ENCODE measurements around the gene IP6K1. TPM values are rescaled to one million over a fixed set of nuclear protein-coding genes. Genes with fewer than 3 reads are reported as not detected.

IP6K1 gene
- polyA plus RNA-seq, 1 donor from 2014 or later, result 28.7 TPM

DNA sequence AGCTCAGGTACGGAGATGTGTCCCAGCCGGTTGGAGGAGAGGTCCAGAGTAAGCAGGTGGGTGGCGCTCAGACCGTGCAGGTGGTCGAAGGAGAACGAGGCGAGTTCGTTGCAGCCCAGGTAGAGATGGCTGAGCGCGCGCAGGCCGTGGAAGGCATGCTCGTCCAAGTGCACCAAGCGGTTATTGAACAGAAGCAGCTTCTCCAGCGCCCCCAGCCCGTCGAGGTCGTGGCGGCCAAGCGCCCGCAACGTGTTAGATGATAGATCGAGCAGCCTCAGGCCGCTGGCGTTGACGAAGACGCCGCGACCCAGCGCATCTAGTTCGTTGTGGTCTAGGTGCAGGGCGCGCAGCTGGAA, 67.5 kb downstream of the IP6K1 start:
- Mint-ChIP-seq H3K36me3 (no peaks in the 10 kb centered on the region), H3K4me3 (peak overlapping the region; percentile 90 to 97 (median 95)), H3K27me3 (no peaks in the 10 kb centered on the region), H3K9me3 (no peaks in the 10 kb centered on the region), H3K4me1 (peaks cover 12 to 15% (median 13%) of the 10 kb centered on the region in 3 donors), H3K27ac (peak overlapping the region; percentile 71 to 97 (median 94))

DNA sequence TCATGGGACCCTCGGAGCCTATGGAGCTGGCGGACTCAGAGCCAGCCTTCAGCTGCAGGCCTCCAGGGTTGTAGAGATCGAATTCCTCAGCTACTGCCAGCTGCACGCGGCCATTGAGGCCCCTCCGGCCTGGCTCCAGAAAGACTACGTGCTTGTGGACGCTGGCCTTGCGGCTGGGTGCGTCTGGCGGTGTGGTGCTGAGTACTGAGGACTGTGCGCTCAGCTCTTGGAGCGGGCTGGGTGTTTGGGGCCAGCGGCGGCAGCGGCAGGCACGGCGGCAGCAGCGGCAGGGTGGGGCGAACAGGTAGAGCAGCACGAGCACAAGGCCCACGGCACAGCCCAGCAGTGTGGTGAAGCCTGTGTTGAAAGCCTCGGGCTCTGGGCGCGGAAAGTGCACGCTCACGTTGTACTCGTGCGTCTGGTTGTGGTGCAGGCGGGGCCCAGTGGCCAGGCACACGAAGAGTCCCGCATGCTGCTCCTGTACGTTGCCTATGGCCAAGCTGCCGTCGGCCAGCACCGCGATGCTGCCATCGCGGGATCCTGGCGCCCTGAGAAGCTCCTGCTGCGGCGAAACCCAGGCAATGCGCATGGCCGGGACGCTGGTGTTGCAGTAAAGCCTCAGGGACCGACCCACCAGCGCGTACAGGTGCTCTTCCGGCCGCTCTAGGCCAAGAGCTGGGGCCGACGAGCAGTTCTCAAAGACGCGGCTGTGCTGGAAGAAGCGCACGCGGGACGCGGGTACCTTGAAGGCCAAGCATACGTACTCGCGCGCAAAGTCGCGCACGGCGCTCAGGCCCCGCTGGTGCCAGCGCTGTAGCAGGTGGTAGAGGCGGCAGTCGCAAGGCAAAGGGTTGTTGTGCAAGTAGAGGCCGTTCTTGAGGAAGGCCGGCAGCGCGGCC, 68.1 kb downstream of the IP6K1 start:
- Mint-ChIP-seq H3K9me3 (no peaks in the 10 kb centered on the region), H3K27me3 (no peaks in the 10 kb centered on the region), H3K4me1 (peaks cover 11 to 13% (median 12%) of the 10 kb centered on the region in 3 donors), H3K36me3 (no peaks in the 10 kb centered on the region), H3K4me3 (peak overlapping the region; percentile 90 to 97 (median 95)), H3K27ac (peak overlapping the region in 2 of 3 donors; percentile 94 to 97)

DNA sequence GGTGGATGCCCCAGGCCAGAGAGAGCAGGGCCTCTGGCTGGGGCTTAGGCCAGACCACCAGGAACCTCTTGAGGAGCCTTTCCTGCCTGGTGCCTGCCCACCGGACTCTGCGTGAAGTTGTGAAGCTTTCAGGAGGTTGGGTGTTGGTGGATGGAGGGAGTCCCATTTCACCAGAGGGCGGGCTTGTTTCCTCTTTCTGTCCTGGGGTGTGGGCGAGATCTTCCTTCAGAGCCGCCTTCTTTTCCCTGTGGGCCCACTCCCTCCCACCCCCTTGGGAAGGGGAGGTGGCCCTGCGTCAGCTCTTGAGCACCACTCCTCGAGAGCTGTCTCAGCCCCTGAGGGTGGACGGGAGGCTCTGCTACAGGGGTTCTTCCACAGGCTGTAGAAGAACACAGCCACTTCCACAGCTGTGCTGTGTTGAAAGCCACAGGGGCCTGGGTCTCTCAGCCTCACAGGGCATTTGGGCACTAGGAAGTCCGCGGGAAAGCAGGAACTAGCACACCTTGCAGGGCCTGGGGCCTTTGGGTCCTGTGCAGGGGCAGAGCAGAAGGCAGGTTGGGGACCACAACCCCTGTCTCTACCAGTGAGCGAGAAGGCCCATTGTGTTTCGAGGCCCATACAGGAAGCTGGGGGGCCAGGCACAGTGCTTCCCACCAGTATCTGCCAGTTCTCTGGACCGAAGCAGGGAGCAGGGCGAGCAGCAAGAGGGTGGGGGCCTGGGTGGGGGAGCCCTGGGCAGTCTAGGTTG, 69.0 kb downstream of the IP6K1 start:
- peak overlapping the region in 3 of 4 donors; percentile 60 to 83 (median 78) for H3K4me3 Mint-ChIP-seq
- no peak overlapping the region for H3K27ac Mint-ChIP-seq
- no peaks in the 10 kb centered on the region for H3K9me3 Mint-ChIP-seq
- no peaks in the 10 kb centered on the region for H3K36me3 Mint-ChIP-seq
- peaks cover 7 to 12% (median 8%) of the 10 kb centered on the region in 3 donors for H3K4me1 Mint-ChIP-seq
- no peaks in the 10 kb centered on the region for H3K27me3 Mint-ChIP-seq

DNA sequence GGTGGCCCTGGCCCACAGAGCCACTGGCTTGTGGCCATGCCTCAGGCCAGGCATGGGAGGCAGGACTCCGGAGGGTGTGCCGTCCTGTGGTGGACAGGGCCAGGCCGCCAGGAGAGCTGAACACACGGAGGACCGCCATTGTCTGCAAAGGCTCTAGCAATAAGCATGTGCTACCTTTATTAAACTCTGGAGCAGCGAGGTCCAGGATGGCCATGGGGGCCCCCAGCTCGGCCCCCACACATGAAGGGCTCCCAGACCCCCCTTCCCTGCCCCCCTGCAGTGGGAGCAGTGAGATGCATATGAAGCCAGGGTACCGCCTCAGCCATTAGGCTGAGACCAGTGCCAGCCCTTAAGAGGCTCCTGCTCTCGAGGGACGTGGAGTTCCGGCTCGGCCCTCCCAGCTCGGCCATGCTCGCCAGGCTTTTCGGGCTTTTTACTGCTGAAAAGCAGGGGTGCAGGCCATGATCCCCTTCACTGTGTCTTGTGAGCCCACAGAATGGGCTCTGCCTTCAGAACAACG, 69.6 kb downstream of the IP6K1 start:
- no peaks in the 10 kb centered on the region for H3K27me3 Mint-ChIP-seq
- H3K36me3 Mint-ChIP-seq, result peaks cover under 1% of the 10 kb centered on the region

DNA sequence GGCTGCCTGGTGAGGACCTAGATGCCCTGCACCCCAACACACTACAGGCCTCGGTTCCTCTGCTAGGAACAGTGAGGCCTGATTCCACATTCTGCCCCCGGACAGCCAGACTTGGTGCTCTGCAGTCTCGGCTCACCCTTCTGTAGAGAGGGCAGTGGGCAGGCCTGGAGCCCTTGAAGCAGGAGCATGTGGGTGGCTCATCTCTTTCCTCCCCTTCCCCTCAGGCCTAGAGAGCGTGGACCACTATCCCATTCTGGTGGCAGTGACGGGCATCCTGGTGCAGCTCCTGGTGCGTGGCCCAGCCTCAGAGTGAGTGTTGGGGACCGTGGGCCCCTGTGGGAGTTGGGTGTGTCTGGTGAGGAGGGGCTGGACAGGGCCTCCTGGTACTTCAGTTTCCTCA, 70.2 kb downstream of the IP6K1 start:
- Mint-ChIP-seq H3K4me3 (peak overlapping the region in 1 of 4 donors; percentile 53), H3K36me3 (peaks cover 1% of the 10 kb centered on the region), H3K27ac (peak overlapping the region in 1 of 3 donors; percentile 62), H3K9me3 (no peaks in the 10 kb centered on the region), H3K4me1 (peaks cover 8 to 12% (median 9%) of the 10 kb centered on the region in 3 donors), H3K27me3 (no peaks in the 10 kb centered on the region)

More for the DNA sequence above, 69.6 kb downstream of the IP6K1 start:
- H3K27ac Mint-ChIP-seq, result peak overlapping the region in 1 of 3 donors; percentile 62
- H3K4me3 Mint-ChIP-seq, result peak overlapping the region in 1 of 4 donors; percentile 53
- H3K4me1 Mint-ChIP-seq, result peaks cover 8 to 12% (median 8%) of the 10 kb centered on the region in 3 donors
- no peaks in the 10 kb centered on the region for H3K9me3 Mint-ChIP-seq

DNA sequence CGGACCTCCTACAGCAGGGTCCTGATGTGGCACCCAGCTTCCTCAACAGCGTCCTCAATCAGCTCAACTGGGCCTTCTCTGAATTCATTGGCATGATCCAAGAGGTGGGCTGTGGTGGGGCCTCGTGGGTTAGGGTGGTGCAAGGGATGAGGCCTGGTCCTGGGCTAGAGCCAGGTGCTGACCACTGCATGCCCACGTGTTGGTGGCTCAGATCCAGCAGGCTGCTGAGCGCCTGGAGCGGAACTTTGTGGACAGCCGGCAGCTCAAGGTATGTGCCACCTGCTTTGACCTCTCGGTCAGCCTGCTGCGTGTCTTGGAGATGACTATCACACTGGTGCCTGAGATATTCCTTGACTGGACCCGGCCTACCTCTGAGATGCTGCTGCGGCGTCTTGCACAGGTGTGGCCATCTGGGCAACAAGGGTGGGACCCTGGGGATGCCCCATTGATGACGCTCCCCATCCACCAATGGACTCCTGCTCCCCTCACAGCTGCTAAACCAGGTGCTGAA, 70.7 kb downstream of the IP6K1 start:
- peaks cover 8 to 12% (median 9%) of the 10 kb centered on the region in 3 donors for H3K4me1 Mint-ChIP-seq
- H3K27me3 Mint-ChIP-seq, result no peaks in the 10 kb centered on the region
- peak overlapping the region in 1 of 4 donors; percentile 53 for H3K4me3 Mint-ChIP-seq
- H3K36me3 Mint-ChIP-seq, result peaks cover 1% of the 10 kb centered on the region
- H3K27ac Mint-ChIP-seq, result peak overlapping the region in 1 of 3 donors; percentile 62
- no peaks in the 10 kb centered on the region for H3K9me3 Mint-ChIP-seq

DNA sequence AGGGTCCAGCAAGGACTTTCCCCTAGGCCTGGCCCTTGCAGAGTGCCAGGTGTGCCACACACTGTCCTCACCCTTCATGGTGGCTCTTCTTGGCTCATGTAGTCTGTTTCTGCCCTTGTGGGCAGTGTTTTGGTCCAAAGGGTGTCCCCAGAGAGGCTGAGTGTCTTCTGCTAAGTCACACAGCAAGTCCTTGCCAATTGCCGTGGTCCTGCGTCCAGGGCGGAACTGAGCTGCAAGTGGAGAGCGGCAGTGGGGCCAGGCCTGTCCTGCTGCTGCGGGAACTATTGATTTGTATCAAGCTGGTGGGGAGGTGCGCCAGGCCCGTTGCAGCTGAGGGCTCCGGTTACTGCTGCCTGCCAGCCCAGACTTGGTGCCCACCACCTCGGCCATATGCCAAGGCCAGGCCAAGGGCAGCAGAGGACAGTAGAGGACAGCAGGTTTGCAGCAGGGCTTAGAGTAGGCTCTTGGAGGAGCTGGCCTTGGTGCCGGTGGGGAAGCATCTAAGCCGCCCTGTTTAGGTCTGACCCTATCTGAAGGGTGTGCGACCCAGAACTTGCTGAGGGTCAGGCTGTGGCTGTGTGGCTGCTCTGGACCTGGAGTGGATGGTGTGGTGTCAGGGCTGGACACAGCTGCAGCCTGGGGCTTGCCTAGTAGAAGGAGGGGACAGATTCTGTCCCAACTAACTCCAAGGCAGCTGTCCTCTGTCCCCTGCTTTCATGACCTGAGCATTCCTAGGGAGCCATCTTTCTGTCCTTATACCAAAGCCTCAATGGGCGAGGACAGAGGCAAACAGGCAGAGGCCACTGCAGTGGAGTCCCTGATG, 71.4 kb downstream of the IP6K1 start:
- Mint-ChIP-seq H3K27ac (peak overlapping the region in 1 of 3 donors; percentile 62), H3K9me3 (no peaks in the 10 kb centered on the region)

DNA sequence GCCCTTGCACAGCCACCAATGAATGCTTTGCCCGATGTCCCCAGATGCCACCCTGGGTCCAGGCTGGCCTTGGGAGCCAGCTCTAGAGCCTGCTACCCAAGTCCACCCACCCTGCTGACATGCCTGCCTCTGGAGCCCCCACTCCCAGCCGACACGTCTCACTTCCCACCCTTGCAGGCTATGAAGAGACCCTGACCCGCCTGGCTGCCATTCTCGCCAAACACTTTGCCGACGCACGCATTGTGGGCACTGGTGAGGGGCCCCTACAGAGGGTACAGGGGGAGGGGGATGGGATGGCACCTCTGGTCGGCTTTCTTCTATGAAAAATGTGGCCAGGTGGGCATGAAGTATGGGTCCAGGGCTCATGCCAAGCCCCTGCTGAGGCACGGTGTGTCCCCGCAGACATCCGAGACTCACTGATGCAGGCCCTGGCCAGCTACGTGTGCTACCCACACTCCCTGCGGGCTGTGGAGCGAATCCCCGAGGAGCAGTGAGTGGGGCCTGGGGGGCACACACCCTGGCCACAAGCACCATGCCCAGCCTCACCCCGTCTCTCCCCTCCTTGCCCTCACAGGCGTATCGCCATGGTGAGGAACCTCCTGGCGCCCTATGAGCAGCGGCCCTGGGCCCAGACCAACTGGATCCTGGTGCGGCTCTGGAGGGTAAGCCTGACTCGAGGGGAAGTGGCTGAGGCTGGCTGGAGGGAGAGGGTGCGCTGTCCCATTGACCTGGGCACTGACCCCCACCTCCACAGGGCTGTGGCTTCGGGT, 72.8 kb downstream of the IP6K1 start:
- peaks cover 0 to 2% (median under 1%) of the 10 kb centered on the region in 3 donors for H3K4me1 Mint-ChIP-seq
- H3K36me3 Mint-ChIP-seq, result peaks cover 4% of the 10 kb centered on the region
- H3K27ac Mint-ChIP-seq, result no peak overlapping the region
- no peaks in the 10 kb centered on the region for H3K9me3 Mint-ChIP-seq
- H3K4me3 Mint-ChIP-seq, result no peak overlapping the region
- no peaks in the 10 kb centered on the region for H3K27me3 Mint-ChIP-seq

More for the DNA sequence above, 71.4 kb downstream of the IP6K1 start:
- no peaks in the 10 kb centered on the region for H3K27me3 Mint-ChIP-seq
- peaks cover 2% of the 10 kb centered on the region for H3K36me3 Mint-ChIP-seq
- H3K4me1 Mint-ChIP-seq, result peaks cover 8 to 12% (median 9%) of the 10 kb centered on the region in 3 donors
- H3K4me3 Mint-ChIP-seq, result peak overlapping the region in 2 of 4 donors; percentile 17 to 28

DNA sequence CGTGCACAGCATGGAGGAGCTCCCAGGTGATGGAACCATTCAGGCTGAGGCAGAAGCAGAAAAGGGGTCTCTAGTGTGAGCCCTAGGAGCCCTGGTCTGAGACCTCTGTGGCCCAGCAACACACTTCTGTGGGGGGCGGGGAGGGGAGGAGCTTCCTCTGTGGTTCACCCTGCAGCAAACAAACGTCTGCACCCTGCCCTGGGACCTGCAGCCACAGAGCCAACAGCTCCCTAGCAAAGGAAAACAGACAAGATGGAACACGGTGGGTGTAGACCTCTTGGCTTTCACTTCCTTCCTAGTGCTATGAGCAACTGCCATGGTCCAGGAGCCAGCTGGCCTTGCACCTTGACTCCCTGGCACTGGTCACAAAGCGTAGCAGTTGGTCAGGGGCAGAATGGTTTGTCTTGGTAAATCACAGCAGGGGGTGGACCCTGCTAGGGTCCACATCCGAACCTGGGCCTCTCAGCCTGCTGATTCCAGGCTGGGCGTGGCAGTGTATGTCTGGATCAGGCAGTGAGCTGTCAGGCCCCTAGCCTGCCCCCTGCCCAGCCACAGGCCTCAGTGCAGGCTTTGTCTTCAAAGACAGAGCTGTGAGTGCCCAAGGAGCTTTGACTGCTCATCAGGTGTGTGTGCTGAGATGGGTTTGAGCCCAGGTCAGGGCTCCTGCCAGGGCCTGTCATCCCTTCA, 73.6 kb downstream of the IP6K1 start:
- H3K27me3 Mint-ChIP-seq, result no peaks in the 10 kb centered on the region
- peaks cover 0 to 3% (median 3%) of the 10 kb centered on the region in 3 donors for H3K4me1 Mint-ChIP-seq
- no peaks in the 10 kb centered on the region for H3K9me3 Mint-ChIP-seq
- H3K4me3 Mint-ChIP-seq, result no peak overlapping the region
- H3K27ac Mint-ChIP-seq, result no peak overlapping the region
- H3K36me3 Mint-ChIP-seq, result peaks cover 7% of the 10 kb centered on the region

DNA sequence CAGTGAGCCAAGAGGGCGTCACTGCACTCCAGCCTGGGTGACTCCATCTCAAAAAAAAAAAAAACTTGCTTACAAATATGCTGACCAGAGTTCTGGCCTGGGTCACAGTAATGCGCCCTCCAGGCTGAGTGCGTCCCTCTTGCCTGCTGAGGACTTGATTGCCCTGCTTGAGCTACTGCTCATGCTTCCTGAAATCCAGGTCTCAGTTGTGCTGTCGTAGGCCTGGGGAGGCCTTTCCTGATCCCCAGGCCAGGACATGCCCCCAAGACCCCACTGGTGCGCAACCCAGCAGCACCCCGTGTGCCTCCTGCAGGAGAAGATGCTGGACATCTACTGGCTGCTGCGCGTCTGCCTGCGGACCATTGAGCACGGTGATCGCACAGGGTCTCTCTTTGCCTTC, 74.2 kb downstream of the IP6K1 start:
- H3K4me1 Mint-ChIP-seq, result peaks cover 0 to 5% (median 4%) of the 10 kb centered on the region in 3 donors
- peaks cover 7% of the 10 kb centered on the region for H3K36me3 Mint-ChIP-seq
- H3K27me3 Mint-ChIP-seq, result no peaks in the 10 kb centered on the region
- no peak overlapping the region for H3K27ac Mint-ChIP-seq
- H3K4me3 Mint-ChIP-seq, result no peak overlapping the region
- no peaks in the 10 kb centered on the region for H3K9me3 Mint-ChIP-seq

- no peak overlapping the region for H3K4me3 Mint-ChIP-seq
- H3K4me1 Mint-ChIP-seq, result peaks cover 0 to 5% (median 4%) of the 10 kb centered on the region in 3 donors
- H3K9me3 Mint-ChIP-seq, result no peaks in the 10 kb centered on the region
- H3K27me3 Mint-ChIP-seq, result no peaks in the 10 kb centered on the region
- peak overlapping the region in 1 of 3 donors; percentile 84 for H3K27ac Mint-ChIP-seq
- peaks cover 7% of the 10 kb centered on the region for H3K36me3 Mint-ChIP-seq
These were observed 74.9 kb downstream of the IP6K1 start for GRCh38 chr3:49711489-49711888.

DNA sequence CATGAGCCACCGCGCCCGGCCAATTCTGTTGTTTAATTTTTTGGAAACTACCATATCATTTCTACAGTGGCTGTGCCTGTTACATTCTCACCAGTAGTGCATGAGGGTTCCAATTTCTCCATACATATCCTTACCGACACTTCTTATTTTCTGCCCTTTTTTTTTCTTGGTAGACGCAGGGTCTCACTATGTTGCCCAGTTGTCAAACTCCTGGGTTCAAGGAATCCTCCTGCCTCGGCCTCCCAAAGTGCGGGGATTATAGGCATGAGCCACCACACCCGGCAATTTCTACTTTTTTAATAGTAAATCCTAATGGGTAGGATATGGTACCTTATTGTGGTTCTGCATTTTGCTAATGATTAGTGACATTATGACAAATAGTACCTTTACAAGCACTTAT, 76.5 kb downstream of the IP6K1 start:
- Mint-ChIP-seq H3K4me1 (peaks cover 0 to 5% (median 4%) of the 10 kb centered on the region in 3 donors), H3K4me3 (no peak overlapping the region), H3K36me3 (peaks cover 7% of the 10 kb centered on the region), H3K9me3 (no peaks in the 10 kb centered on the region), H3K27ac (no peak overlapping the region), H3K27me3 (no peaks in the 10 kb centered on the region)

GRCh38 chr3:49707113-49707480, 79.2 kb downstream of the IP6K1 start:
- H3K9me3 Mint-ChIP-seq, result no peaks in the 10 kb centered on the region
- peak overlapping the region in 1 of 3 donors; percentile 50 for H3K27ac Mint-ChIP-seq
- no peak overlapping the region for H3K4me3 Mint-ChIP-seq
- H3K27me3 Mint-ChIP-seq, result no peaks in the 10 kb centered on the region
- peaks cover 7% of the 10 kb centered on the region for H3K36me3 Mint-ChIP-seq
- H3K4me1 Mint-ChIP-seq, result peaks cover 0 to 5% (median 4%) of the 10 kb centered on the region in 3 donors
